Measurements from ENCODE around the gene DCDC2. TPM values are rescaled to one million over a fixed set of nuclear protein-coding genes. Genes with fewer than 3 reads are reported as not detected.

Gene DCDC2
- total RNA-seq, 1 experiment from 2014 or later = 1.8 TPM

GRCh38 chr6:24402697-24403500, 45.0 kb upstream of the DCDC2 start, which contains the start of gene MRS2 (continued):
- TF ChIP-seq, protein P1, sequence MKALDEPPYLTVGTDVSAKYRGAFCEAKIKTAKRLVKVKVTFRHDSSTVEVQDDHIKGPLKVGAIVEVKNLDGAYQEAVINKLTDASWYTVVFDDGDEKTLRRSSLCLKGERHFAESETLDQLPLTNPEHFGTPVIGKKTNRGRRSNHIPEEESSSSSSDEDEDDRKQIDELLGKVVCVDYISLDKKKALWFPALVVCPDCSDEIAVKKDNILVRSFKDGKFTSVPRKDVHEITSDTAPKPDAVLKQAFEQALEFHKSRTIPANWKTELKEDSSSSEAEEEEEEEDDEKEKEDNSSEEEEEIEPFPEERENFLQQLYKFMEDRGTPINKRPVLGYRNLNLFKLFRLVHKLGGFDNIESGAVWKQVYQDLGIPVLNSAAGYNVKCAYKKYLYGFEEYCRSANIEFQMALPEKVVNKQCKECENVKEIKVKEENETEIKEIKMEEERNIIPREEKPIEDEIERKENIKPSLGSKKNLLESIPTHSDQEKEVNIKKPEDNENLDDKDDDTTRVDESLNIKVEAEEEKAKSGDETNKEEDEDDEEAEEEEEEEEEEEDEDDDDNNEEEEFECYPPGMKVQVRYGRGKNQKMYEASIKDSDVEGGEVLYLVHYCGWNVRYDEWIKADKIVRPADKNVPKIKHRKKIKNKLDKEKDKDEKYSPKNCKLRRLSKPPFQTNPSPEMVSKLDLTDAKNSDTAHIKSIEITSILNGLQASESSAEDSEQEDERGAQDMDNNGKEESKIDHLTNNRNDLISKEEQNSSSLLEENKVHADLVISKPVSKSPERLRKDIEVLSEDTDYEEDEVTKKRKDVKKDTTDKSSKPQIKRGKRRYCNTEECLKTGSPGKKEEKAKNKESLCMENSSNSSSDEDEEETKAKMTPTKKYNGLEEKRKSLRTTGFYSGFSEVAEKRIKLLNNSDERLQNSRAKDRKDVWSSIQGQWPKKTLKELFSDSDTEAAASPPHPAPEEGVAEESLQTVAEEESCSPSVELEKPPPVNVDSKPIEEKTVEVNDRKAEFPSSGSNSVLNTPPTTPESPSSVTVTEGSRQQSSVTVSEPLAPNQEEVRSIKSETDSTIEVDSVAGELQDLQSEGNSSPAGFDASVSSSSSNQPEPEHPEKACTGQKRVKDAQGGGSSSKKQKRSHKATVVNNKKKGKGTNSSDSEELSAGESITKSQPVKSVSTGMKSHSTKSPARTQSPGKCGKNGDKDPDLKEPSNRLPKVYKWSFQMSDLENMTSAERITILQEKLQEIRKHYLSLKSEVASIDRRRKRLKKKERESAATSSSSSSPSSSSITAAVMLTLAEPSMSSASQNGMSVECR (CRISPR knock-in tag; IDR thresholded peaks at IDR 0.05; ENCODE audit: borderline replicate concordance) = peak; percentile 66; the same call in 1 of the 2 replicates
- TF ChIP-seq CREB1 (CRISPR knock-in tag; IDR thresholded peaks at IDR 0.05) (peak; percentile 62; the same call in 1 of the 2 replicates), SMAD4 (CRISPR knock-in tag; IDR thresholded peaks at IDR 0.05) (peak; percentile 33; the same call in 1 of the 2 replicates), FOXJ3 (CRISPR knock-in tag; IDR thresholded peaks at IDR 0.05; ENCODE audit: borderline replicate concordance) (no peak), NFYB (CRISPR knock-in tag; conservative IDR thresholded peaks at IDR 0.05; ENCODE audit: low read depth) (no peak), ZNF219 (CRISPR knock-in tag; IDR thresholded peaks at IDR 0.05; ENCODE audit: borderline replicate concordance) (0 out of 2 replicates have a peak, but pooled peaks have one; percentile 34), TP53 (CRISPR knock-in tag; IDR thresholded peaks at IDR 0.05) (no peak), FOXK1 (CRISPR knock-in tag; IDR thresholded peaks at IDR 0.05) (peak; percentile 35), HMGA2 (CRISPR knock-in tag; IDR thresholded peaks at IDR 0.05) (no peak), ETV6 (CRISPR knock-in tag; IDR thresholded peaks at IDR 0.05) (peak; percentile 74), ERG (CRISPR knock-in tag; IDR thresholded peaks at IDR 0.05) (0 out of 2 replicates have a peak, but pooled peaks have one; percentile 44), NFATC4 (CRISPR knock-in tag; IDR thresholded peaks at IDR 0.05) (no peak), NR2C2 (CRISPR knock-in tag; IDR thresholded peaks at IDR 0.05) (no peak), RORB (CRISPR knock-in tag; IDR thresholded peaks at IDR 0.05) (no peak), MXD4 (CRISPR knock-in tag; IDR thresholded peaks at IDR 0.05; ENCODE audit: borderline replicate concordance) (no peak), GTF2I (CRISPR knock-in tag; conservative IDR thresholded peaks at IDR 0.05) (no peak), ZNF317 (CRISPR knock-in tag; IDR thresholded peaks at IDR 0.05; ENCODE audit: borderline replicate concordance, low read depth) (no peak), JUN (CRISPR knock-in tag; IDR thresholded peaks at IDR 0.05) (0 out of 2 replicates have a peak, but pooled peaks have one; percentile 61), E2F1 (CRISPR knock-in tag; IDR thresholded peaks at IDR 0.05) (no peak), ZNF121 (CRISPR knock-in tag; IDR thresholded peaks at IDR 0.05) (no peak; the same call in 1 of the 2 replicates), FOXP1 (CRISPR knock-in tag; IDR thresholded peaks at IDR 0.05; ENCODE audit: borderline replicate concordance) (peak; percentile 84; the same call in 1 of the 2 replicates), ZNF416 (CRISPR knock-in tag; IDR thresholded peaks at IDR 0.05) (no peak), ZNF671 (CRISPR knock-in tag; IDR thresholded peaks at IDR 0.05) (no peak; the same call in 1 of the 2 replicates), MYBL2 (CRISPR knock-in tag; IDR thresholded peaks at IDR 0.05) (peak; percentile 20; the same call in 1 of the 2 replicates)
- TF ChIP-seq, protein P2, sequence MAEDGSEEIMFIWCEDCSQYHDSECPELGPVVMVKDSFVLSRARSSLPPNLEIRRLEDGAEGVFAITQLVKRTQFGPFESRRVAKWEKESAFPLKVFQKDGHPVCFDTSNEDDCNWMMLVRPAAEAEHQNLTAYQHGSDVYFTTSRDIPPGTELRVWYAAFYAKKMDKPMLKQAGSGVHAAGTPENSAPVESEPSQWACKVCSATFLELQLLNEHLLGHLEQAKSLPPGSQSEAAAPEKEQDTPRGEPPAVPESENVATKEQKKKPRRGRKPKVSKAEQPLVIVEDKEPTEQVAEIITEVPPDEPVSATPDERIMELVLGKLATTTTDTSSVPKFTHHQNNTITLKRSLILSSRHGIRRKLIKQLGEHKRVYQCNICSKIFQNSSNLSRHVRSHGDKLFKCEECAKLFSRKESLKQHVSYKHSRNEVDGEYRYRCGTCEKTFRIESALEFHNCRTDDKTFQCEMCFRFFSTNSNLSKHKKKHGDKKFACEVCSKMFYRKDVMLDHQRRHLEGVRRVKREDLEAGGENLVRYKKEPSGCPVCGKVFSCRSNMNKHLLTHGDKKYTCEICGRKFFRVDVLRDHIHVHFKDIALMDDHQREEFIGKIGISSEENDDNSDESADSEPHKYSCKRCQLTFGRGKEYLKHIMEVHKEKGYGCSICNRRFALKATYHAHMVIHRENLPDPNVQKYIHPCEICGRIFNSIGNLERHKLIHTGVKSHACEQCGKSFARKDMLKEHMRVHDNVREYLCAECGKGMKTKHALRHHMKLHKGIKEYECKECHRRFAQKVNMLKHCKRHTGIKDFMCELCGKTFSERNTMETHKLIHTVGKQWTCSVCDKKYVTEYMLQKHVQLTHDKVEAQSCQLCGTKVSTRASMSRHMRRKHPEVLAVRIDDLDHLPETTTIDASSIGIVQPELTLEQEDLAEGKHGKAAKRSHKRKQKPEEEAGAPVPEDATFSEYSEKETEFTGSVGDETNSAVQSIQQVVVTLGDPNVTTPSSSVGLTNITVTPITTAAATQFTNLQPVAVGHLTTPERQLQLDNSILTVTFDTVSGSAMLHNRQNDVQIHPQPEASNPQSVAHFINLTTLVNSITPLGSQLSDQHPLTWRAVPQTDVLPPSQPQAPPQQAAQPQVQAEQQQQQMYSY (CRISPR knock-in tag; IDR thresholded peaks at IDR 0.05) = 0 out of 2 replicates have a peak, but pooled peaks have one; percentile 10
- TF ChIP-seq, protein P3, sequence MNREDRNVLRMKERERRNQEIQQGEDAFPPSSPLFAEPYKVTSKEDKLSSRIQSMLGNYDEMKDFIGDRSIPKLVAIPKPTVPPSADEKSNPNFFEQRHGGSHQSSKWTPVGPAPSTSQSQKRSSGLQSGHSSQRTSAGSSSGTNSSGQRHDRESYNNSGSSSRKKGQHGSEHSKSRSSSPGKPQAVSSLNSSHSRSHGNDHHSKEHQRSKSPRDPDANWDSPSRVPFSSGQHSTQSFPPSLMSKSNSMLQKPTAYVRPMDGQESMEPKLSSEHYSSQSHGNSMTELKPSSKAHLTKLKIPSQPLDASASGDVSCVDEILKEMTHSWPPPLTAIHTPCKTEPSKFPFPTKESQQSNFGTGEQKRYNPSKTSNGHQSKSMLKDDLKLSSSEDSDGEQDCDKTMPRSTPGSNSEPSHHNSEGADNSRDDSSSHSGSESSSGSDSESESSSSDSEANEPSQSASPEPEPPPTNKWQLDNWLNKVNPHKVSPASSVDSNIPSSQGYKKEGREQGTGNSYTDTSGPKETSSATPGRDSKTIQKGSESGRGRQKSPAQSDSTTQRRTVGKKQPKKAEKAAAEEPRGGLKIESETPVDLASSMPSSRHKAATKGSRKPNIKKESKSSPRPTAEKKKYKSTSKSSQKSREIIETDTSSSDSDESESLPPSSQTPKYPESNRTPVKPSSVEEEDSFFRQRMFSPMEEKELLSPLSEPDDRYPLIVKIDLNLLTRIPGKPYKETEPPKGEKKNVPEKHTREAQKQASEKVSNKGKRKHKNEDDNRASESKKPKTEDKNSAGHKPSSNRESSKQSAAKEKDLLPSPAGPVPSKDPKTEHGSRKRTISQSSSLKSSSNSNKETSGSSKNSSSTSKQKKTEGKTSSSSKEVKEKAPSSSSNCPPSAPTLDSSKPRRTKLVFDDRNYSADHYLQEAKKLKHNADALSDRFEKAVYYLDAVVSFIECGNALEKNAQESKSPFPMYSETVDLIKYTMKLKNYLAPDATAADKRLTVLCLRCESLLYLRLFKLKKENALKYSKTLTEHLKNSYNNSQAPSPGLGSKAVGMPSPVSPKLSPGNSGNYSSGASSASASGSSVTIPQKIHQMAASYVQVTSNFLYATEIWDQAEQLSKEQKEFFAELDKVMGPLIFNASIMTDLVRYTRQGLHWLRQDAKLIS (CRISPR knock-in tag; IDR thresholded peaks at IDR 0.05; ENCODE audit: borderline replicate concordance) = no peak
